Mononuclear cell (primary cell): Measurements from ENCODE around the gene TENM3. TPM values are rescaled to one million over a fixed set of nuclear protein-coding genes. Genes with fewer than 3 reads are reported as not detected.

Experiments
- H3K27me3 ChIP-seq: 2 replicates; pipeline ENCODE4 v1.6.0; 2011; ENCODE audit warnings: low read length, control low read depth; ENCODE audit not compliant: insufficient read depth
- H3K4me1 ChIP-seq: 2 replicates; pipeline ENCODE4 v1.5.1; 2011; ENCODE audit warnings: mild to moderate bottlenecking, low read length, control low read depth; ENCODE audit not compliant: insufficient read depth
- H3K4me3 ChIP-seq: 2 replicates; pipeline ENCODE4 v1.5.1; 2011; ENCODE audit warnings: mild to moderate bottlenecking, low read length, moderate library complexity
- H3K9me3 ChIP-seq: 2 replicates; pipeline ENCODE4 v1.5.1; 2011; ENCODE audit warnings: low read depth, mild to moderate bottlenecking, control low read depth, low read length
- total RNA-seq: library from RNA; depleted of rRNA; stranded (reverse); fragments of >200 nt; gene quantifications from one replicate; pipeline ENCODE4 v1.2.3, GENCODE V29; 2012

Gene TENM3
- total RNA-seq, 1 donor = not detected

- Histone ChIP-seq H3K4me3 (no peak overlapping the region), H3K9me3 (no peaks in the 10 kb centered on the region), H3K27me3 (no peaks in the 10 kb centered on the region), H3K4me1 (no peaks in the 10 kb centered on the region)
These were observed 495.3 kb downstream of the TENM3 start for GRCh38 chr4:182738283-182739047.

GRCh38 chr4:182740256-182740655 is 497.1 kb downstream of the TENM3 start:
- Histone ChIP-seq H3K27me3 (no peaks in the 10 kb centered on the region), H3K4me1 (no peaks in the 10 kb centered on the region), H3K9me3 (no peaks in the 10 kb centered on the region), H3K4me3 (no peak overlapping the region)

GRCh38 chr4:182741054-182741453 is 497.9 kb downstream of the TENM3 start:
- Histone ChIP-seq H3K9me3 (no peaks in the 10 kb centered on the region), H3K4me3 (no peak overlapping the region), H3K27me3 (no peaks in the 10 kb centered on the region), H3K4me1 (no peaks in the 10 kb centered on the region)

GRCh38 chr4:182741914-182742313 is 498.7 kb downstream of the TENM3 start:
- no peaks in the 10 kb centered on the region for H3K27me3 ChIP-seq
- H3K4me1 ChIP-seq = no peaks in the 10 kb centered on the region
- H3K4me3 ChIP-seq = no peak overlapping the region
- H3K9me3 ChIP-seq = no peaks in the 10 kb centered on the region

GRCh38 chr4:182743815-182744214 is 500.6 kb downstream of the TENM3 start:
- Histone ChIP-seq H3K27me3 (no peaks in the 10 kb centered on the region), H3K9me3 (no peaks in the 10 kb centered on the region), H3K4me1 (no peaks in the 10 kb centered on the region), H3K4me3 (no peak overlapping the region)

- H3K4me3 ChIP-seq = no peak overlapping the region
- H3K9me3 ChIP-seq = no peaks in the 10 kb centered on the region
- no peaks in the 10 kb centered on the region for H3K27me3 ChIP-seq
- H3K4me1 ChIP-seq = no peaks in the 10 kb centered on the region
These were observed 502.0 kb downstream of the TENM3 start for GRCh38 chr4:182745237-182745636.

GRCh38 chr4:182746876-182747275 is 503.7 kb downstream of the TENM3 start:
- Histone ChIP-seq H3K27me3 (no peaks in the 10 kb centered on the region), H3K4me1 (no peaks in the 10 kb centered on the region), H3K9me3 (no peaks in the 10 kb centered on the region), H3K4me3 (no peak overlapping the region)

- no peaks in the 10 kb centered on the region for H3K4me1 ChIP-seq
- H3K27me3 ChIP-seq = no peaks in the 10 kb centered on the region
- no peaks in the 10 kb centered on the region for H3K9me3 ChIP-seq
- no peak overlapping the region for H3K4me3 ChIP-seq
These were observed 505.1 kb downstream of the TENM3 start for GRCh38 chr4:182748283-182748682.

GRCh38 chr4:182748949-182749348 is 505.7 kb downstream of the TENM3 start:
- no peaks in the 10 kb centered on the region for H3K27me3 ChIP-seq
- H3K4me3 ChIP-seq = no peak overlapping the region
- H3K9me3 ChIP-seq = no peaks in the 10 kb centered on the region
- no peaks in the 10 kb centered on the region for H3K4me1 ChIP-seq

- Histone ChIP-seq H3K27me3 (no peaks in the 10 kb centered on the region), H3K9me3 (no peaks in the 10 kb centered on the region), H3K4me1 (no peaks in the 10 kb centered on the region), H3K4me3 (no peak overlapping the region)
These were observed 506.5 kb downstream of the TENM3 start for GRCh38 chr4:182749667-182750167.

GRCh38 chr4:182752158-182752910 is 509.1 kb downstream of the TENM3 start:
- no peaks in the 10 kb centered on the region for H3K9me3 ChIP-seq
- H3K27me3 ChIP-seq = no peaks in the 10 kb centered on the region
- no peaks in the 10 kb centered on the region for H3K4me1 ChIP-seq
- H3K4me3 ChIP-seq = no peak overlapping the region

GRCh38 chr4:182754895-182755294 is 511.7 kb downstream of the TENM3 start:
- no peak overlapping the region for H3K4me3 ChIP-seq
- H3K27me3 ChIP-seq = no peaks in the 10 kb centered on the region
- no peaks in the 10 kb centered on the region for H3K4me1 ChIP-seq
- H3K9me3 ChIP-seq = no peaks in the 10 kb centered on the region

- H3K4me1 ChIP-seq = no peaks in the 10 kb centered on the region
- no peak overlapping the region for H3K4me3 ChIP-seq
- no peaks in the 10 kb centered on the region for H3K9me3 ChIP-seq
- H3K27me3 ChIP-seq = no peaks in the 10 kb centered on the region
These were observed 513.0 kb downstream of the TENM3 start for GRCh38 chr4:182756161-182756690.

- Histone ChIP-seq H3K4me1 (no peaks in the 10 kb centered on the region), H3K9me3 (no peaks in the 10 kb centered on the region), H3K4me3 (no peak overlapping the region), H3K27me3 (no peaks in the 10 kb centered on the region)
These were observed 515.1 kb downstream of the TENM3 start for GRCh38 chr4:182758273-182758672.

GRCh38 chr4:182760551-182761043 is 517.4 kb downstream of the TENM3 start:
- Histone ChIP-seq H3K27me3 (no peaks in the 10 kb centered on the region), H3K4me3 (no peak overlapping the region), H3K9me3 (no peaks in the 10 kb centered on the region), H3K4me1 (no peaks in the 10 kb centered on the region)
